HUES64 (cell line): ENCODE results near the gene TMCO1.
"Not testable (repeated sequence)": the region's sequence is repeated elsewhere in the genome, so short reads cannot be mapped to it uniquely, and the experiment has no call there.

Experiments used
- H3K27ac ChIP-seq: 2 replicates; pipeline ENCODE4 v1.7.0; 2013; ENCODE audit warnings: low read depth, low read length, inconsistent platforms
- H3K27me3 ChIP-seq: 2 replicates; pipeline ENCODE4 v1.6.1; 2013; ENCODE audit warnings: mild to moderate bottlenecking, low read length; ENCODE audit not compliant: insufficient read depth
- H3K36me3 ChIP-seq: 2 replicates; pipeline ENCODE4 v1.6.1; 2013; ENCODE audit warnings: mild to moderate bottlenecking, low read length; ENCODE audit not compliant: insufficient read depth
- H3K4me1 ChIP-seq: 2 replicates; pipeline ENCODE4 v1.6.1; 2013; ENCODE audit warnings: mild to moderate bottlenecking, low read length, moderate library complexity; ENCODE audit not compliant: insufficient read depth
- H3K4me3 ChIP-seq: 2 replicates; pipeline ENCODE4 v1.5.1; 2013; ENCODE audit warnings: mild to moderate bottlenecking, low read length, moderate library complexity
- H3K9ac ChIP-seq: 2 replicates; pipeline ENCODE4 v1.6.1; 2013; ENCODE audit warnings: mild to moderate bottlenecking, low read depth, low read length
- H3K9me3 ChIP-seq: 2 replicates; pipeline ENCODE4 v1.6.1; 2013; ENCODE audit warnings: low read depth, low read length; ENCODE audit not compliant: insufficient read depth
- whole genome bisulfite sequencing: fragments of 150-250, 120-280 bp; methylation state at CpG from one replicate; pipeline ENCODE4 v1.1.7; 2013; ENCODE audit warnings: missing lambda C conversion rate; 5-methylcytosine and 5-hydroxymethylcytosine counted together

TMCO1 gene

GRCh38 chr1:165778197-165778596 is 9.5 kb upstream of the TMCO1 start:
- H3K4me1 ChIP-seq, H3K9ac ChIP-seq, H3K36me3 ChIP-seq, H3K4me3 ChIP-seq, H3K9me3 ChIP-seq, H3K27ac ChIP-seq, H3K27me3 ChIP-seq: not testable (repeated sequence)
- WGBS, result no CpG with 5 or more reads among the region's 3 CpGs

GRCh38 chr1:165773324-165773965 is 4.8 kb upstream of the TMCO1 start:
- Histone ChIP-seq H3K27me3 (no peaks in the 10 kb centered on the region), H3K9me3 (no peaks in the 10 kb centered on the region), H3K27ac (no peak overlapping the region), H3K9ac (no peak overlapping the region), H3K4me3 (no peak overlapping the region), H3K36me3 (peaks cover 9% of the 10 kb centered on the region; the same call in 1 of the 2 replicates), H3K4me1 (0 out of 2 replicates have a peak, but pooled peaks cover 4% of the 10 kb centered on the region)
- WGBS, result 92% methylated on average over 9 of the region's 9 CpGs

GRCh38 chr1:165772739-165773138 is 4.1 kb upstream of the TMCO1 start:
- Histone ChIP-seq H3K27ac (no peak overlapping the region), H3K4me1 (0 out of 2 replicates have a peak, but pooled peaks cover 7% of the 10 kb centered on the region), H3K9ac (no peak overlapping the region)

GRCh38 chr1:165764277-165764676 is 4.4 kb downstream of the TMCO1 start:
- H3K4me1 ChIP-seq, result 0 out of 2 replicates have a peak, but pooled peaks cover 3% of the 10 kb centered on the region
- no peak overlapping the region for H3K27ac ChIP-seq
- no peak overlapping the region for H3K4me3 ChIP-seq
- no peaks in the 10 kb centered on the region for H3K27me3 ChIP-seq
- H3K36me3 ChIP-seq, result peaks cover 51% of the 10 kb centered on the region
- WGBS, result 96% methylated on average over 1 of the region's 1 CpG
- H3K9me3 ChIP-seq, result no peaks in the 10 kb centered on the region
- H3K9ac ChIP-seq, result no peak overlapping the region

More at GRCh38 chr1:165772739-165773138, 4.1 kb upstream of the TMCO1 start:
- Histone ChIP-seq H3K9me3 (no peaks in the 10 kb centered on the region), H3K36me3 (peaks cover 10% of the 10 kb centered on the region; the same call in 1 of the 2 replicates), H3K4me3 (no peak overlapping the region), H3K27me3 (no peaks in the 10 kb centered on the region)
- 92% methylated on average over 3 of the region's 3 CpGs for WGBS

- 97% methylated on average over 2 of the region's 2 CpGs for WGBS
- Histone ChIP-seq H3K36me3 (peaks cover 53% of the 10 kb centered on the region), H3K4me1 (0 out of 2 replicates have a peak, but pooled peaks cover 3% of the 10 kb centered on the region), H3K9ac (no peak overlapping the region), H3K4me3 (no peak overlapping the region), H3K9me3 (no peaks in the 10 kb centered on the region), H3K27me3 (no peaks in the 10 kb centered on the region), H3K27ac (no peak overlapping the region)
Measured at GRCh38 chr1:165763442-165763841, 5.2 kb downstream of the TMCO1 start.

- Histone ChIP-seq H3K9me3 (no peaks in the 10 kb centered on the region), H3K4me1 (no peaks in the 10 kb centered on the region), H3K27ac (no peak overlapping the region), H3K27me3 (no peaks in the 10 kb centered on the region), H3K36me3 (peaks cover 53% of the 10 kb centered on the region), H3K9ac (no peak overlapping the region), H3K4me3 (no peak overlapping the region)
- 100% methylated on average over 1 of the region's 1 CpG for WGBS
Measured at GRCh38 chr1:165762725-165763124, 5.9 kb downstream of the TMCO1 start.

- H3K4me3 ChIP-seq, result no peak overlapping the region
- H3K27ac ChIP-seq, result no peak overlapping the region
- H3K9ac ChIP-seq, result no peak overlapping the region
- H3K36me3 ChIP-seq, result peaks cover 26% of the 10 kb centered on the region
- no peaks in the 10 kb centered on the region for H3K4me1 ChIP-seq
- H3K9me3 ChIP-seq, result no peaks in the 10 kb centered on the region
- H3K27me3 ChIP-seq, result no peaks in the 10 kb centered on the region
Measured at GRCh38 chr1:165759095-165759494, 9.6 kb downstream of the TMCO1 start.

- no peaks in the 10 kb centered on the region for H3K27me3 ChIP-seq
- no peak overlapping the region for H3K4me3 ChIP-seq
- H3K27ac ChIP-seq, result no peak overlapping the region
- no peaks in the 10 kb centered on the region for H3K4me1 ChIP-seq
- H3K36me3 ChIP-seq, result peaks cover 29% of the 10 kb centered on the region
- H3K9me3 ChIP-seq, result no peaks in the 10 kb centered on the region
- H3K9ac ChIP-seq, result no peak overlapping the region
Measured at GRCh38 chr1:165755393-165756010, 13.2 kb downstream of the TMCO1 start.

GRCh38 chr1:165753934-165754333 is 14.7 kb downstream of the TMCO1 start:
- H3K9me3 ChIP-seq, result no peaks in the 10 kb centered on the region
- no peak overlapping the region for H3K4me3 ChIP-seq
- H3K27me3 ChIP-seq, result no peaks in the 10 kb centered on the region
- no peak overlapping the region for H3K9ac ChIP-seq
- no peak overlapping the region for H3K27ac ChIP-seq
- peaks cover 28% of the 10 kb centered on the region for H3K36me3 ChIP-seq
- H3K4me1 ChIP-seq, result no peaks in the 10 kb centered on the region

GRCh38 chr1:165748550-165748949 is 20.1 kb downstream of the TMCO1 start:
- 89% methylated on average over 1 of the region's 1 CpG for WGBS
- H3K4me1 ChIP-seq, result no peaks in the 10 kb centered on the region

GRCh38 chr1:165747632-165748447 is 20.8 kb downstream of the TMCO1 start:
- no peaks in the 10 kb centered on the region for H3K27me3 ChIP-seq
- peaks cover 19% of the 10 kb centered on the region for H3K36me3 ChIP-seq
- H3K27ac ChIP-seq, result no peak overlapping the region
- H3K9ac ChIP-seq, result no peak overlapping the region
- WGBS, result 92% methylated on average over 8 of the region's 9 CpGs
- H3K4me3 ChIP-seq, result no peak overlapping the region
- no peaks in the 10 kb centered on the region for H3K4me1 ChIP-seq
- no peaks in the 10 kb centered on the region for H3K9me3 ChIP-seq

More at GRCh38 chr1:165748550-165748949, 20.1 kb downstream of the TMCO1 start:
- no peak overlapping the region for H3K9ac ChIP-seq
- peaks cover 15% of the 10 kb centered on the region for H3K36me3 ChIP-seq
- H3K27ac ChIP-seq, result no peak overlapping the region
- H3K27me3 ChIP-seq, result no peaks in the 10 kb centered on the region
- no peak overlapping the region for H3K4me3 ChIP-seq
- no peaks in the 10 kb centered on the region for H3K9me3 ChIP-seq
